Bronchial epithelial cell (primary cell): ENCODE measurements around the gene C4orf50. TPM values are rescaled to one million over a fixed set of nuclear protein-coding genes. Genes with fewer than 3 reads are reported as not detected.

Source experiments
- DNase-seq: peaks from one replicate; pipeline ENCODE4 v3.0.0-alpha.2; 2010; ENCODE audit warnings: low read depth
- FAIRE-seq: peaks from 2 replicates; lab custom pipeline; 2011; peaks lifted over from hg19 to GRCh38; lab: Jason Lieb, UNC
- H3K27me3 ChIP-seq: 2 replicates; pipeline ENCODE4 v1.5.1; 2011; ENCODE audit warnings: low read length; ENCODE audit not compliant: control insufficient read depth, insufficient read depth
- H3K36me3 ChIP-seq: 2 replicates; pipeline ENCODE4 v1.5.1; 2011; ENCODE audit warnings: low read length; ENCODE audit not compliant: control insufficient read depth, insufficient read depth
- H3K4me3 ChIP-seq: 2 replicates; pipeline ENCODE4 v1.5.1; 2011; ENCODE audit warnings: mild to moderate bottlenecking, low read depth, low read length, control low read depth
- CTCF ChIP-seq: IDR thresholded peaks from 2 replicates; pipeline ENCODE4 v1.5.1; 2011; ENCODE audit warnings: mild to moderate bottlenecking, moderate library complexity, low read length, control low read depth, inconsistent platforms; ENCODE audit not compliant: insufficient read depth, severe bottlenecking
- total RNA-seq: library from RNA; depleted of rRNA; stranded (reverse); fragments of >200 nt; gene quantifications from 2 replicates; pipeline ENCODE4 v1.2.1, GENCODE V29; 2014

C4orf50 gene
- total RNA-seq, 1 donor from 2014 or later: not detected

GRCh38 chr4:5980436-5981155, 37.6 kb downstream of the C4orf50 start:
- FAIRE-seq: no peak

GRCh38 chr4:5979981-5980380, 38.2 kb downstream of the C4orf50 start:
- H3K36me3 ChIP-seq: no peaks in the 10 kb centered on the region
- peak; percentile 22 for TF ChIP-seq CTCF
- H3K4me3 ChIP-seq: no peak overlapping the region
- H3K27me3 ChIP-seq: no peaks in the 10 kb centered on the region
- no peak for DNase-seq
- no peak for FAIRE-seq

More at GRCh38 chr4:5980436-5981155, 37.6 kb downstream of the C4orf50 start:
- TF ChIP-seq CTCF: no peak
- Histone ChIP-seq H3K4me3 (no peak overlapping the region), H3K27me3 (no peaks in the 10 kb centered on the region), H3K36me3 (no peaks in the 10 kb centered on the region)
- no peak for DNase-seq

GRCh38 chr4:5976921-5977320, 41.3 kb downstream of the C4orf50 start:
- FAIRE-seq: no peak
- no peaks in the 10 kb centered on the region for H3K27me3 ChIP-seq
- H3K36me3 ChIP-seq: no peaks in the 10 kb centered on the region
- no peak overlapping the region for H3K4me3 ChIP-seq
- no peak for DNase-seq
- TF ChIP-seq CTCF: no peak

GRCh38 chr4:5976431-5976830, 41.8 kb downstream of the C4orf50 start:
- no peak overlapping the region for H3K4me3 ChIP-seq

GRCh38 chr4:5974321-5974720, 43.9 kb downstream of the C4orf50 start:
- H3K4me3 ChIP-seq: no peak overlapping the region
- DNase-seq: no peak
- FAIRE-seq: no peak
- no peaks in the 10 kb centered on the region for H3K36me3 ChIP-seq
- no peaks in the 10 kb centered on the region for H3K27me3 ChIP-seq
- TF ChIP-seq CTCF: no peak

More at GRCh38 chr4:5976431-5976830, 41.8 kb downstream of the C4orf50 start:
- no peak for TF ChIP-seq CTCF
- H3K36me3 ChIP-seq: no peaks in the 10 kb centered on the region
- FAIRE-seq: no peak
- no peaks in the 10 kb centered on the region for H3K27me3 ChIP-seq
- no peak for DNase-seq
